NCI-H774 (cell line): ENCODE results near the gene MS4A4E.
"Not testable (repeated sequence)": the region's sequence is repeated elsewhere in the genome, so short reads cannot be mapped to it uniquely, and the experiment has no call there.

Source experiments
- DNase-seq: peaks from one replicate; lab custom pipeline; 2025; lab: John Stamatoyannopoulos, UW

Gene MS4A4E

DNA sequence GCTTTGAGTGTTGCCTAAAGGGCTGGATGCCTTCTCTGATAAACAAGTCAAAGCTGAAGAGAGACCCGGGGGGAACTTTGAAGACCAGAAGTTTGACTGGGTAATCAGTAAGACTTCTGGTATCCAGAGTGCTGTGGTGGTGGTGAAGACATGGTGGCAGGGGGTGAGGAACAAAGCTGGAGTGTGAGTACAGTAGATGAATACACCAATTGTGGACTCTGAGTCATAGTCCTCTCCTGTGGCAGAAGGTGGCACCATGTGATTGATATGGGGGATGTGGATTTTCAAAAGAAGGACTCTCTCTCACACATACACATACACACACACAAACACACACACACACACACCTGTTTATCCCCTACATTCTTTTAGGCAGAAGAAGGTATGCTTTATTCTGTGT lies 72.4 kb downstream of the MS4A4E start:
- DNase-seq = no peak

DNA sequence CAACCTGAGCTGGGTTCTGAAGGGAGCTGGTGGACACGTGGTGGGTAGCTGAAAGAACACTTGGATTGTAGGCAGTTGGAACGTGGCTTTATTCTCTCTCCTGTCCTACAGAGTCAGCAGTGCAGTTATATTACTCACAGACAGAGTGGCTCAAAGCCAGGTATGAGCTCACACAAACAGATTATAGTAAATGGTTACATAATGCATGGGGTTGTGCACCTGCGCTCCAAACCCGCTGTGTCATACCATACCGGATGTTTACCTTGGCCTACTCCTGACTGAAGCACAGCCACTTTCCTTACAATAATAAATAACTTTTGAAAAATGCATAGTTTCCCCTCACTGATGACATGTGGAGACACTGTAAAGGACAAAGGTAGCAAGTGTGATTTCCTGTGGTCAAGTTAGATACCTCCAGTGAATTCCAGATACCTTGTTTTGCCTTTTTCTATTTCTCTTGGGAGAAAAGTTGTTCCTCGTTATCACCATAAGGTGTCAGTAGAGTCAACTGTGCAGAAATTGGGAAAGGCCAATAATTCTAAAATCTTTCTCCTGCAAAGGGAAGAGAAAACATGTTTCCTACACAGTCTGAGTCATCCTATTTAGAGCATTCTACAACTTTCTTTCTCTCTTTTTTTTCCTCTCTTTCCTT lies 73.5 kb downstream of the MS4A4E start:
- no peak for DNase-seq

DNA sequence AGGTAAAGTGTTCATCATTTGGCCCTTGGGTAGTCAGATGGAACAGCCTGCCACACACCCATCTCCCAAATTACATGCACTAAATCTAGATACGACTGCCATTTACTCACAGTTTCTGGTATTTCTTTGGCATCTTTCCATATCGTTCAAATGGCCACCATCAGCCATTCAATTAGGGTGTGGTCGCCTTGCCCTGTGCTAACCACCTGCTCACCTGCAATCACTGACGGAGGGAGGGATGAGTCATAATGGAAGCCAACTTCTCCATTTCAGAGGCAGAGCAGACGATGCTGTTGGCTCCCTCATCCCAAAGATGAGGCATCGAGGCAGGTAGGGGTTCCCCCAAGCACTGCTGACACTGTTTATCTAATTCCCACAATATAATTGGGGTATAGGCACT lies 74.6 kb downstream of the MS4A4E start:
- no peak for DNase-seq

DNA sequence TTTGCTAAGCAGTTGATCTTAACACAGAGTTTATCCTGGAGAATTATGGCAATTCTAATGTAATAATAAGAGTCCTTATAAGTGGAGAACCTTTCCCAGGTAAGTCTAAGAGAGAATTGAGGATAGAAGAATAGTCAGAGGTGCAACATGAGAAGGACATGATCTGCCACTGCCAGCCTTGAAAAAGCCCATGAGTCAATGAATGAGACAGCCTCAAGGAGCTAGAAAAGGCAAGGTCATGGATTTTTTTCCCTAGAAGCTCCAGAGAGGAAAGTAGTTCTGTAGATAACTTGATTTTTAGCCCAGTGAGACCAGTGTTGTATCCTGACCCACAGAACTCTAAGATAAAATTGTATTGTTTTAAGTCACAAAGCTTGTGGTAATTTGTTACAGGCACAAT lies 77.0 kb downstream of the MS4A4E start:
- no peak for DNase-seq

DNA sequence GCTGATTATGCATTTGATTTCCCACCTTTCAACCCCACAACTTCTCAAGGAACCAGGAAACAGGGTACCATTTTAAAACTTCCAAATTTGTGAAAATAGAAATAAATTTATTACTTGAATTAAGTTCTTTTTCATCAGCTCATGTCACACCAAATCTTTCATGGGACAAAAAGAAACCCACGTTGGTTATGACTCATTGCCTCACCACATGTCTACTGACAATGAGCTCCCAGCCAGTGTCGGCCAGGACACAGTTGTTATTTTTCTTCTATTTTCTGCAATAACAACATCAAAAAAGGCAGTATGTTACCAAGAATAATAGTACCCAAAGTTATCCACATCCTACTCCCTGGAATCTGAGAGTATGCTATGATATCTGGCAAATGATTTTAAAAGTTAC lies 77.4 kb downstream of the MS4A4E start:
- no peak for DNase-seq

DNA sequence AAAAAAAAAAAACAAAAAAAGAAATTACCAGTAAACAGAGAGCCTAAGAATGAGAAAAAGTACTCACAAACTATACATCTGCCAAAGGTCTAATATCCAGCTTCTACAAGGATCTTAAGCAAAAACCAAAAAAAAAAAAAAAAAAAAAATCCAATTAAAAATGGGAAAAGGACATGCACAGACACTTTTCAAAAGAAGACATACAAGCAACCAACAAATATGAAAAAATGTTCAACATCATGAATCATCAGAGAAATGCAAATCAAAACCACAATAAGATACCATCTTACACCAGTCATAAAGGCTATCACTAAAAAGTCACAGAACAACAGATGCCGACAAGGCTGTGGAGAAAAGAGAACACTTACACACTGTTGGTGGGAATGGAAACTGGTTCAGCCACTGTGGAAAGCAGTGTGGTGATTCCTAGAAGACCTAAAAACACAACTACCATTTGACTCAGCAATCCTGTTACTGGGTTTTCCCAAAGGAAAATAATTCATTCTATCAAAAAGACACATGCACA lies 78.3 kb downstream of the MS4A4E start:
- DNase-seq = no peak

DNA sequence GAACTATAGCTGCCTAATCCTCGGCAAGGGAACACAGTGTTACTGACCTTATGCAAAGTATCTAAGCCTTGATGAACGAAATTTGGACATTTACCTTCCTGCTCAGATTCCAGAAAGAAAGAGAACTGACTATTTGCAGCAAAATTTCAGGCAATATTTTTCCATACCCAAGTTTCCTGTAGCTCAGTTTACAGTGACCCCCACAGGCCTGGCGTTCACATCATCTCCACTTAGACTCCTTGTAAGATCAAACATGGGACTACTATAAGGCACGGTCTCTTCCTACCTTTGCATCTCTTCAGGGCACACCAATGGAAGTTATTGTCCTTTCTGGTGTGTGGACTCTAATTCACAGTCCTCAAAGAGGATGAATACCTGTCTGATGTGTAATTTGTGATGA lies 81.2 kb downstream of the MS4A4E start:
- no peak for DNase-seq

DNA sequence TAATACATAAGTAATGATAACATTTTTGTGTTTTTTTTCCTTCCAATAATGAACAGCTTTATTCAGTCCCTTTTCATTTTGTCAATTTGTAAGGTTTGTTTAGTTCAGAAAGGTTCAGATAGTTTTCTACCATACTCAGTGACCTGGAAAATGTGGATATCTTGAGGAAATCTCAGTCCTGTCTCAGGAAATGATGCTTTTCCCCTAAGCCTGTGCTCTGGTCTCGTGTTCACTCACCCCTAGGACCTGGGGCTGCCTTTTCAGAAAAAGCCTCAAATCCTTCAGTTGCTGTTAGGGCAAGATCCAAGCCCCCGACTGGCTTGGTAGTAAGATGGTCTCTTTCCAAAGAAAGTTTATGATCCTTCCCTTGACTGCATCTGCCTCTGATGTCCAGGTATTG lies 81.8 kb downstream of the MS4A4E start:
- no peak for DNase-seq

DNA sequence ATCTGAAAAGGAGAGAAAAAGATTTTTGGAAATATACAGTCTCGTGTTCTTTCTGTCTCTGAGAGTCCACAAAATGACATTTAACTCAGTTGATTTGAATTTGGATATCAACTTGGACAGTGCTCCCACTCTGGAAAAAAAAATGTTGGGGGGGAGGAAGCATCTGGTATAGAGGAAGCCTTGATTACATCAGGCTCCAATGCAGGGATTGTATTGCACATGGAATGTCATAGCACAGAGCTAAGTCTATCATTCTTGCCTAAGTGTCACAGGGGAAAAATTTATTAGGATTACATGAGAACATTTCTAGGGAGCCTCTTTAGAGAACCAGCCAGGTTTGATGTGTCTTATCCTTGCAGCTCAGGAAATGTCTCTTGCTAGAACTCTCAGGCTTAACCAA lies 83.1 kb downstream of the MS4A4E start:
- DNase-seq = no peak

DNA sequence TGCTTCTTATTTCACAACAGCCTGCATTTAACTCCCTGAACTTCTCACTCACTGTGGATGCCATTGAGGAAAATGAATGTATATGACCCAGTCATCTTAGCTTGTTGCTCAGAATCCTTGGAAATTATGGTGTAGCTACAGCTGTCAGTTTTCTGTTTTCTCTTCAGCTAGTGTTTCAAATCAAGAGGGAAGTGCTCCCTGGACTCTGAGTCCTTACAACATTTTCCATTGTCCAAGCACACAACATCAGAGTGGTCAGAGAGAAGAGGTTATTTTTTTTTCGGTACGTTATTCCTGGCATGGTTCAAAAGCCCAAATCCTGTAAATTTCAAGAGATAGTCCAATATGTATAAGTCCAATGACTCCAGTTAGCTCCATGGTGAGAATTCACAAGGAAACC lies 83.7 kb downstream of the MS4A4E start:
- no peak for DNase-seq

DNA sequence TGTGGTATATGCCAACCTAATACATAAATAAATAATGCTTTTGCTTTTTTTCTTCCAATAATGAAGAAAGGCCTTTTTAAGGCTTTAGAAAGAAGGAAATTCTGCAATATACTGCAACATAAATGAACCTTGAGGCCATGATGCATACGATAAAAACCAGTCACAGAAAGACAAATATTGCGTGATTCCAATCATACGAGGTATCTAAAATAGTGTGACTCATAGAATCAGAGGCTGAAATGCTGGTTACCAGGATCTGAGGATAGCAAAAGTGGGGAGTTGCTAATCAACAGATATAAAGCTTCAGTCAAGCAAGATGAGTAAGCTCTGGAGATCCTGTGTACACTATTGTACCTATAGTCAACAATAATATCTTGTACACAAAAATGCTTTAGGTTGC lies 84.3 kb downstream of the MS4A4E start:
- DNase-seq = no peak

DNA sequence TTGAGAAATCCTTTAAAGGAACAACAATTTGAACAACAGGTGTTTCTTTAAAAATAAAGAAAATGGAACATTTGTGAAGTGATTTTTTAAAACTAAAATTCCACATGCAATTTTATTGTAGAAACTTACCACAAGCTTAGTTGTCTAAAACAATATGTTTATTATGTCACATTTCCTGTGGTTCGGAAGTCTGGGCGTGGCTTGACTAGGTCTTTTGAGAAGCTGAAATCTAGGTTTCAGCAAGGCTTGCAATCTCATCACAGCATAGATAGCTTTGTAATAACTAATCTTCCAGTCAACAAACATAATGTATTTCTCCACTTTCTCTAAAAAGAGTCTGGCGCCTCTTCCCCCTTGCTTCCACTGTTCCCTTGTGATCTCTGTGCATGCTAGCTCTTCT lies 87.0 kb downstream of the MS4A4E start:
- no peak for DNase-seq

DNA sequence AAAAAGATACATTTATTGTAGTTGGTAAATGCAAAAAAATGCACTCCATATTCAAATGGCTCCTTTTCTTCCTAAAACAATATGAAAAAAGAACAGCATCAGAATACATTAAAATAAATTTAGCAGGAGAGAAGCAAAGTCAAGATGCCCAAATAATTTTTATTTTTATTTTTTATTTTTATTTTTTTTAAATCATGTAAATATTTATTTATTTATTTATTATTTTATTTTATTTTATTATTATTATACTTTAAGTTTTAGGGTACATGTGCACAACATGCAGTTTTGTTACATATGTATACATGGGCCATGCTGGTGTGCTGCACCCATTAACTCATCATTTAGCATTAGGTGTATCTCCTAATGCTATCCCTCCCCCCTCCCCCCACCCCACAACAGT lies 90.2 kb downstream of the MS4A4E start:
- not testable (repeated sequence) for DNase-seq

DNA sequence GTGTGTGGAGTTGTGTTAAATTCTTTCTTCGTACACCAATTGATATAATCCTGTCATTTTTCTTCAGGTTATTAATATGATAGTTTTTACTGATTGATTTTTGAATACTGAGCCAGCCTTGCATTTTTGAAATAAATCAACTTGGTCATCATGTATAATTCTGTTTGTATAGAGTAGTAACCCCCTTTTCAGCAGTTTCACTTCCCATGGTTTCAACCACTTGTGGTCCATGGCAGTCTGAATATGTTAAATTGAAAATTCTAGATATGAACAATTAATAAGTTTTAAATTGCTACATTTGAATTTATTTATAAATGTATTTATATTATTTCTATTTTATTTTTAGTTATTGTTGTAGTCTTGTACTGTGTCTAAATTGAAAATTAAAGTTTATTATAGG lies 92.7 kb downstream of the MS4A4E start:
- no peak for DNase-seq
